ENCODE results near the gene HMG20A.
"Not testable (repeated sequence)": the region's sequence is repeated elsewhere in the genome, so short reads cannot be mapped to it uniquely, and the experiment has no call there.

Gene HMG20A

DNA sequence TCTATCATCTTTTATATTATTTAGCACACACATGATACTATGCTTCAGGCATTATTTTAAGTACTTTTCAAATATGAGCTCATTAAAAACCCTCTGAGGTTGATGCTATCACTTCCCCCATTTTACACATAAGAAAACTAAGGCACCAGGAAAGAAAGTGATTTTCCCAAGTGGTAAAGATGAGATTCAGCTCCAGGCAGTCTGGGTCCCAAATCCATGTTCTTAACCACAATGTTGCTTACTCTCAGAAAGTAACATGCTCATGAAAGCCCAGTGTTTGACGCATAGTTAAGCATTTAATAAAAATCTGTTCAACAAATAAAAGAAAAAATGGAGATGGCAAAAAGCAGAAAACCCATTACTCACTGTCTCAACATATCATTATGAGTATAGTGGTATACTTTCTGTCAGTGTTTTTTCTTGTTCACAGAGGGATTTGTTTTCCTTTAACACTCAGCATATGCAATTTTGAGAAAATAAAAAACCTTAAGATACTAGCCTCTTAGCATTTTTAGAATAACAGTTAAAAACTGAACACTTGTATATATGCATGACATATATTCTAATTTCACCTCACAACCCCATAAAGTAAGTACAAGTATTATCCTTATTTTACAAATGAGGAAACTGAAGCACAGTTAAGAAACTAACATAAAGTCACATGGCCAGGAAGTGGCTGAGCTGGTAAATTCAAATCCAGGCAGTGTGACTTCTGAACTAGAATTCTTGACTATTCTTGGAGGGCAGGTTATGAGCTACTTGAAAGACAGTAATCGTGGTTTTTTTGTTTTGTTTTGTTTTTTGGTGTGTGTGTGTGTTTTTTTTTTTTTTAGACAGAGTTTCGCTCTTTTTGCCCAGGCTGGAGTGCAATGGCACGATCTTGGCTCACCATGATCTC, 11.2 kb upstream of the HMG20A start:
- Histone ChIP-seq H3K27ac (peak overlapping the region; percentile 55), H3K4me1 (ENCODE audit: control insufficient read depth in 1 of 2, insufficient read depth in 1 of 2, low read depth in 1 of 2, low read length in 1 of 2) (peaks cover 25 to 35% of the 10 kb centered on the region in 2 experiments), H3K27me3 (no peaks in the 10 kb centered on the region), H3K36me3 (no peaks in the 10 kb centered on the region), H3K9me3 (no peaks in the 10 kb centered on the region), H3K4me3 (ENCODE audit: low read depth in 1 of 2, low read length in 1 of 2) (no peak overlapping the region)
- no peak for TF ChIP-seq CTCF (IDR thresholded peaks at IDR 0.05)

DNA sequence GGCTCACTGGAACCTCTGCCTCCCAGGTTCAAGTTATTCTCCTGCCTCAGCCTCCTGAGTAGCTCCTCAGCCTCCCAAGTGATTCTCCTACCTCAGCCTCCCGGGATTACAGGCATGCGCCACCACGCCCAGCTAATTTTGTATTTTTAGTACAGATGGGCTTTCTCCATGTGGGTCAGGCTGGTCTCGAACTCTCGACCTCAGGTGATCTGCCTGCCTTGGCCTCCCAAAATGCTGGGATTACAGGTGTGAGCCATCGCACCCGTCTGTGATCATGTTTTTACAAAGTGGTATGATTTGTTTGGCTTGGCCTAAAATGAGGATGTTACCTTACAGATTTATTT, 10.6 kb upstream of the HMG20A start:
- H3K9me3 ChIP-seq; H3K27me3 ChIP-seq; H3K36me3 ChIP-seq; H3K4me3 ChIP-seq (ENCODE audit: low read depth in 1 of 2, low read length in 1 of 2): not testable (repeated sequence)
- H3K4me1 ChIP-seq (ENCODE audit: control insufficient read depth in 1 of 2, insufficient read depth in 1 of 2, low read depth in 1 of 2, low read length in 1 of 2): peaks cover 31 to 41% of the 10 kb centered on the region in 2 experiments
- peak overlapping the region; percentile 55 for H3K27ac ChIP-seq

GRCh38 chr15:77410701-77411618, 9.7 kb upstream of the HMG20A start:
- Histone ChIP-seq H3K9me3 (no peaks in the 10 kb centered on the region), H3K27me3 (no peaks in the 10 kb centered on the region), H3K4me1 (ENCODE audit: control insufficient read depth in 1 of 2, insufficient read depth in 1 of 2, low read depth in 1 of 2, low read length in 1 of 2) (peaks cover 39 to 49% of the 10 kb centered on the region in 2 experiments), H3K36me3 (no peaks in the 10 kb centered on the region), H3K27ac (no peak overlapping the region), H3K4me3 (ENCODE audit: low read depth in 1 of 2, low read length in 1 of 2) (no peak overlapping the region)
- no peak for TF ChIP-seq CTCF (IDR thresholded peaks at IDR 0.05)

DNA sequence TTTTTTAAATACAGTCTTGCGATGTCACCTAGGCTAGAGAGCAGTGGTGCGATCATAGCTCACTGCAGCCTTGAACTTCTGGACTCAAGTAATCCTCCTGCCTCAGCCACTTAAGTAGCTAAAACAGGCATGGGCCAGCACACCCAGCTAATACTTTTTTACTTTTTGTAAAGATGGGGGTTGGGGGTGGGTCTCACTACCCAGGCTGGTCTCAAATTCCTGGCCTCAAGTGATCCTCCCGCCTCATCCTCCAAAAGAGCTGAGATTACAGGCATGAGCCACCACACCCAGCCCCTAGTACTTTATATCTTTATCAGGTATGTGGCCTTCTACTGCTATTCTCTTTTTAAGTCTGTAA, 9.1 kb upstream of the HMG20A start:
- no peaks in the 10 kb centered on the region for H3K9me3 ChIP-seq
- H3K4me3 ChIP-seq (ENCODE audit: low read depth in 1 of 2, low read length in 1 of 2): no peak overlapping the region
- no peak overlapping the region for H3K27ac ChIP-seq
- H3K36me3 ChIP-seq: no peaks in the 10 kb centered on the region
- TF ChIP-seq CTCF (IDR thresholded peaks at IDR 0.05): no peak
- H3K27me3 ChIP-seq: no peaks in the 10 kb centered on the region
- H3K4me1 ChIP-seq (ENCODE audit: control insufficient read depth in 1 of 2, insufficient read depth in 1 of 2, low read depth in 1 of 2, low read length in 1 of 2): peaks cover 43 to 56% of the 10 kb centered on the region in 2 experiments

GRCh38 chr15:77412972-77413698, 7.6 kb upstream of the HMG20A start:
- H3K4me3 ChIP-seq (ENCODE audit: low read depth in 1 of 2, low read length in 1 of 2): no peak overlapping the region
- H3K27ac ChIP-seq: no peak overlapping the region
- H3K27me3 ChIP-seq: no peaks in the 10 kb centered on the region
- H3K9me3 ChIP-seq: no peaks in the 10 kb centered on the region
- no peaks in the 10 kb centered on the region for H3K36me3 ChIP-seq
- TF ChIP-seq CTCF (IDR thresholded peaks at IDR 0.05): no peak
- peaks cover 52 to 70% of the 10 kb centered on the region in 2 experiments for H3K4me1 ChIP-seq (ENCODE audit: control insufficient read depth in 1 of 2, insufficient read depth in 1 of 2, low read depth in 1 of 2, low read length in 1 of 2)

Measured in neutrophil (primary cell).